Psoas muscle (tissue), 8 donors: ENCODE results near the gene RFXANK. TPM values are rescaled to one million over a fixed set of nuclear protein-coding genes. Genes with fewer than 3 reads are reported as not detected.
A peak's percentile ranks its signal among the peaks of the same experiment; 100 is the strongest.

Source experiments
- ATAC-seq, 4 donors: fragments of 200-7000 bp; cut with Tn5 transposase; one replicate each; pipeline ENCODE4 v1.9.1; 2020; ENCODE audit warnings: moderate library complexity in 3 of 4, mild to moderate bottlenecking in 2 of 4
- DNase-seq, 2 donors: peaks; one replicate each; pipeline ENCODE4 v3.0.0-alpha.2; 2020
- H3K27ac ChIP-seq: fragments of 200-600 bp; one replicate; pipeline ENCODE4 v1.8.0; 2022
- H3K27me3 ChIP-seq, 3 donors: fragments of 200-600 bp in 1 of 3; one replicate each; pipeline versions ENCODE4 v1.6.1 to v1.8.0; 2013 to 2022; ENCODE audit warnings: low read length in 2 of 3, mild to moderate bottlenecking in 2 of 3, moderate library complexity in 1 of 3; ENCODE audit not compliant: insufficient read depth in 3 of 3
- H3K36me3 ChIP-seq, 2 donors: fragments of 200-600 bp in 1 of 2; one replicate each; pipeline versions ENCODE4 v1.6.1 to v1.8.0; 2013 to 2022; ENCODE audit warnings: low read depth in 1 of 2, mild to moderate bottlenecking in 1 of 2, moderate library complexity in 1 of 2; ENCODE audit not compliant: insufficient read depth in 1 of 2
- H3K4me1 ChIP-seq: fragments of 200-600 bp; one replicate; pipeline ENCODE4 v1.8.0; 2022
- H3K4me3 ChIP-seq: fragments of 200-600 bp; one replicate; pipeline ENCODE4 v1.8.0; 2022; ENCODE audit warnings: mild to moderate bottlenecking
- H3K9me3 ChIP-seq: fragments of 200-600 bp; one replicate; pipeline ENCODE4 v1.8.0; 2022
- WGBS, 3 donors: extraction: QIAGEN DNeasy Blood & Tissue Kit; methylation state at CpG; one replicate each; pipeline versions ENCODE4 v1.1.6 to v1.1.7; 2013; 5-methylcytosine and 5-hydroxymethylcytosine counted together
- intact Hi-C, 2 donors: fragments of 100-400 bp; cut with DNase I; formaldehyde crosslinking; loops; one replicate each; pipeline versions ENCODE4 v1.11.0 to v1.14.2; 2022
- polyA plus RNA-seq, 3 donors: library from polyadenylated mRNA; stranded (reverse); fragments of 200-250 nt; gene quantifications; one replicate each; pipeline ENCODE4 v1.2.3, GENCODE V29; 2013
- total RNA-seq, 4 donors: library from RNA; stranded (reverse); fragmentation: NEBNext Ultra II Directional in 2 of 4; extraction: Animal tissue kit (Norgen Biotek cat#: 25700) in 2 of 4; gene quantifications; one replicate each; pipeline versions ENCODE4 v1.2.1 to v1.2.4, GENCODE V29; 2021 to 2023
- TF ChIP-seq, protein P1 (sequence below): fragments of 200-600 bp; IDR thresholded peaks from one replicate; pipeline ENCODE4 v1.8.0; 2022; ENCODE audit warnings: antibody characterized with exemption
- donor health status: healthy with polysubstance abuse.
- donor health status: DM: no; HTN: no; CAD: no; lungs with moderate emphysema.
- donor health status: Bipolar disorder and iron deficiency.
- donor health status: healthy.
- donor health status: DM: yes; HTN: yes; CAD: no.
- donor health status: DM: no; HTN: no; CAD: no.
- donor health status: DM: no; HTN: no; CAD: no.
- donor health status: DM: yes; HTN: yes; CAD: no.

RFXANK gene
- total and polyA plus RNA-seq, 7 donors = 33.3 to 64.9 (median 50.8) TPM

DNA sequence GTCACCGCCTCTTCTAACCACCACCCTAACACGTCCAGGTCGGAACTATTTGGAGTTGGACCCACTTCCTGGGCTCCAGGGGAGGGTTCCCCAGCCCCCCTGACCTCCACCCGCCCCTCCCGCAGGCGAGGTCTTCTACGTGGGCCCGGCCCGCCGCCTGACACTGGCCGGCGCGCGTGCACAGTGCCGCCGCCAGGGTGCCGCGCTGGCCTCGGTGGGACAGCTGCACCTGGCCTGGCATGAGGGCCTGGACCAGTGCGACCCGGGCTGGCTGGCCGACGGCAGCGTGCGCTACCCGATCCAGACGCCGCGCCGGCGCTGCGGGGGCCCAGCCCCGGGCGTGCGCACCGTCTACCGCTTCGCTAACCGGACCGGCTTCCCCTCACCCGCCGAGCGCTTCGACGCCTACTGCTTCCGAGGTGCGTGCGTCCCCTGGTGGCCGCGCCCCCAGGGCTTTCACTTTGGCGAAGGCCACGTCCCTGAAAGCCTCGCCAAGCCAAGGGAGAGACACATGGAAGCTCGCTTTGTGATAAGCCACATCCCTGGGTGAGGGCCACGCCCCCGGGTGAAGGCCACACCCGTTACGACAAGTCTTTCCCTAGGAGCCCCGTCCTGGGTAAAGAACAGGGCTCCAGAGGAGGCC, 32.9 kb downstream of the RFXANK start:
- Histone ChIP-seq H3K4me3 (peak overlapping the region; percentile 52), H3K4me1 (no peaks in the 10 kb centered on the region), H3K36me3 (no peaks in the 10 kb centered on the region), H3K27me3 (peaks cover 0 to 48% (median 21%) of the 10 kb centered on the region in 3 donors), H3K9me3 (no peaks in the 10 kb centered on the region), H3K27ac (no peak overlapping the region)
- ATAC-seq = peak; percentile 47 to 63 (median 58)
- 1% methylated on average over 37 to 59 of the region's 59 CpGs for WGBS, 3 donors
- peak; percentile 60 to 67 for DNase-seq
- TF ChIP-seq, protein P1, sequence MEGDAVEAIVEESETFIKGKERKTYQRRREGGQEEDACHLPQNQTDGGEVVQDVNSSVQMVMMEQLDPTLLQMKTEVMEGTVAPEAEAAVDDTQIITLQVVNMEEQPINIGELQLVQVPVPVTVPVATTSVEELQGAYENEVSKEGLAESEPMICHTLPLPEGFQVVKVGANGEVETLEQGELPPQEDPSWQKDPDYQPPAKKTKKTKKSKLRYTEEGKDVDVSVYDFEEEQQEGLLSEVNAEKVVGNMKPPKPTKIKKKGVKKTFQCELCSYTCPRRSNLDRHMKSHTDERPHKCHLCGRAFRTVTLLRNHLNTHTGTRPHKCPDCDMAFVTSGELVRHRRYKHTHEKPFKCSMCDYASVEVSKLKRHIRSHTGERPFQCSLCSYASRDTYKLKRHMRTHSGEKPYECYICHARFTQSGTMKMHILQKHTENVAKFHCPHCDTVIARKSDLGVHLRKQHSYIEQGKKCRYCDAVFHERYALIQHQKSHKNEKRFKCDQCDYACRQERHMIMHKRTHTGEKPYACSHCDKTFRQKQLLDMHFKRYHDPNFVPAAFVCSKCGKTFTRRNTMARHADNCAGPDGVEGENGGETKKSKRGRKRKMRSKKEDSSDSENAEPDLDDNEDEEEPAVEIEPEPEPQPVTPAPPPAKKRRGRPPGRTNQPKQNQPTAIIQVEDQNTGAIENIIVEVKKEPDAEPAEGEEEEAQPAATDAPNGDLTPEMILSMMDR = peak; percentile 49
- intact Hi-C loops = no loop called here

DNA sequence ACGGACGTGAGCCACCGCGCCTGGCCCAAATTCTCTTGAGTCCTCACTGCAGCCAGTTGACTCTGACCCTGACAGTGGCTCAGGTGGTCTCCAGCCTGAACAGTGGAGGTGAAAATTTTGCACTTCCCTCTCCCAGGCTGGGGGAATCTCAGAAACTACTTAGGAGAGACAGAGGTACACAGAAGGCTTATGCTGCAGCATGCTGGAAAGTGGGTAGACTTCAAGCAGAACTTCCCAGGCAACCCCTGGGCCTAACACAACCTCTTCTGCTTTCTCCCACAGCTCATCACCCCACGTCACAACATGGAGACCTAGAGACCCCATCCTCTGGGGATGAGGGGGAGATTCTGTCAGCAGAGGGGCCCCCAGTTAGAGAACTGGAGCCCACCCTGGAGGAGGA, 34.1 kb downstream of the RFXANK start:
- 65 to 75% (median 68%) methylated on average over 5 of the region's 5 CpGs for WGBS, 3 donors
- intact Hi-C loops = no loop called here

GRCh38 chr19:19226663-19227062, 34.6 kb downstream of the RFXANK start:
- 41 to 45% (median 42%) methylated on average over 10 of the region's 10 CpGs for WGBS, 3 donors
- Histone ChIP-seq H3K4me3 (no peak overlapping the region), H3K27ac (no peak overlapping the region), H3K9me3 (no peaks in the 10 kb centered on the region), H3K4me1 (no peaks in the 10 kb centered on the region), H3K36me3 (no peaks in the 10 kb centered on the region), H3K27me3 (peaks cover 0 to 52% (median 21%) of the 10 kb centered on the region in 3 donors)
- ATAC-seq (no peak), DNase-seq (no peak)
- TF ChIP-seq, protein P1 = no peak
- intact Hi-C loops = no loop called here

More for the DNA sequence above, 34.1 kb downstream of the RFXANK start:
- TF ChIP-seq, protein P1 = no peak
- no peak for DNase-seq
- Histone ChIP-seq H3K36me3 (no peaks in the 10 kb centered on the region), H3K27ac (no peak overlapping the region), H3K27me3 (peaks cover 0 to 52% (median 21%) of the 10 kb centered on the region in 3 donors), H3K4me1 (no peaks in the 10 kb centered on the region), H3K9me3 (no peaks in the 10 kb centered on the region), H3K4me3 (no peak overlapping the region)
- ATAC-seq = no peak

DNA sequence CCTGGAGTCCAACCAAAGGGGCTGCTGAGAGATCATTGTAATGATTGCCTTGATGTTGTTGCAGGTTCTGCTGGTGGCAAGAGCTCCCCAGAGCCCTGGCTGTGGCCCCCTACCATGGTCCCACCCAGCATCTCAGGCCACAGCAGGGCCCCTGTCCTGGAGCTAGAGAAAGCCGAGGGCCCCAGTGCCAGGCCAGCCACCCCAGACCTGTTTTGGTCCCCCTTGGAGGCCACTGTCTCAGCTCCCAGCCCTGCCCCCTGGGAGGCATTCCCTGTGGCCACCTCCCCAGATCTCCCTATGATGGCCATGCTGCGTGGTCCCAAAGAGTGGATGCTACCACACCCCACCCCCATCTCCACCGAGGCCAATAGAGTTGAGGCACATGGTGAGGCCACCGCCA, 35.2 kb downstream of the RFXANK start:
- TF ChIP-seq, protein P1 = no peak
- Histone ChIP-seq H3K4me3 (no peak overlapping the region), H3K4me1 (no peaks in the 10 kb centered on the region), H3K27me3 (peaks cover 0 to 56% (median 21%) of the 10 kb centered on the region in 3 donors), H3K27ac (no peak overlapping the region), H3K9me3 (no peaks in the 10 kb centered on the region), H3K36me3 (no peaks in the 10 kb centered on the region)
- WGBS, 3 donors = 80 to 88% (median 81%) methylated on average over 3 to 4 of the region's 4 CpGs
- DNase-seq (no peak), ATAC-seq (no peak)
- intact Hi-C loops = no loop called here

- H3K4me3 ChIP-seq = no peak overlapping the region
- DNase-seq (no peak), ATAC-seq (no peak)
- H3K4me1 ChIP-seq = no peaks in the 10 kb centered on the region
- 74 to 82% (median 80%) methylated on average over 3 of the region's 3 CpGs for WGBS, 3 donors
- H3K9me3 ChIP-seq = peaks cover 13% of the 10 kb centered on the region
- peaks cover 0 to 54% (median 21%) of the 10 kb centered on the region in 3 donors for H3K27me3 ChIP-seq
- TF ChIP-seq, protein P1 = no peak
- intact Hi-C loops = no loop called here
- no peak overlapping the region for H3K27ac ChIP-seq
- no peaks in the 10 kb centered on the region for H3K36me3 ChIP-seq
Observed at GRCh38 chr19:19229701-19230100, 37.6 kb downstream of the RFXANK start.
